ENCODE results near the gene MRPL12. TPM values are rescaled to one million over a fixed set of nuclear protein-coding genes. Genes with fewer than 3 reads are reported as not detected.

The MRPL12 gene
- total and polyA plus RNA-seq, 2 of the 13 experiments (the other 11 are each of a cell fraction or from before 2014, with no cell fraction given) = 39.1 to 94.1 TPM

DNA sequence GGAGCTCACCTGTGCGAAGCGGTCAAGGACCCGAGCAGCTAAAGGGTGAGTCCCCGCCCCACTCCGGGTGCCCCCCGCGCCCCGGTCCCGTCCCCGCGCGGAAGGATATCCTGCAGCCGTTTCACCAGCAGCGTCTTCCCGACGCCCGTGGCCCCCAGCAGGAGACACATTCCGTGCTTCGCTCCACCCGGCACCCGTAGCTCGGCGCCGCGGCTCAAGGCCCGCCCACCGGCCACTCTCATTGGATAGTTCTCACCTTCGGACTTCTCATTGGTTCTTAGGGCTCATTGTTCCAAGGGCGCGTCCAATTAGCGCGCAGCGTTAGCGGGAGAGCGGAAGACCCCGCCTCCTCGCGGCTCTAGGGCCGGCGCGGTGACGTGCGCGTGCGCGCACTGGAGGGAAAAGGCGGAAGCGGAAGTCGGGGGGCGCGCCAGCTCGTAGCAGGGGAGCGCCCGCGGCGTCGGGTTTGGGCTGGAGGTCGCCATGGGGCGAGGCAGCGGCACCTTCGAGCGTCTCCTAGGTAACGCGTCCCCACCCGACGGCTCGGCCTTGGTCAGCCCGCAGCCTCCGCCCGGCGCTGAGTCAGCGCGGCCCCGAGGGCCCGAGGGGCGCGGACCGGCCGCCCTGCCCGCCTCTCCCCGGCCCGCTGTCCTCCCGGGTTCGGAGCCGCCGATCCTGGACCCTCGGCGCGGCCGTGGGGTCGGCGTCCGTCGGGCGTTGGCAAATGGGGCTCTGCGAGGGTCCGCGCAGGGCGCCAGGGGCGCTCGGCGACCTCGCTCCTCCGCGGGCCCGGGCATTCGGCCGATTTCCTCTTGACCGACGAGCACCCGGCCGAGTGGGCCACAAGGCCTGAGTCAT is 19.4 kb upstream of the MRPL12 start, which contains the start of the genes ARL16 and HGS (continued):
- peak; percentile 62 for TF ChIP-seq KAT7 (CRISPR knock-in tag; IDR thresholded peaks at IDR 0.05; ENCODE audit: borderline replicate concordance)
- TF ChIP-seq PCBP2 (optimal IDR thresholded peaks at IDR 0.05; ENCODE audit: low read depth, low read length, poor library complexity, severe bottlenecking) = no peak
- TF ChIP-seq PAF1 (CRISPR knock-in tag; IDR thresholded peaks at IDR 0.05) = no peak
- 0 out of 2 replicates have a peak, but pooled peaks have one; percentile 28 for TF ChIP-seq ZNF251 (CRISPR knock-in tag; IDR thresholded peaks at IDR 0.05)
- TF ChIP-seq CHCHD3 (CRISPR knock-in tag; IDR thresholded peaks at IDR 0.05) = no peak
- TF ChIP-seq NFYB (CRISPR knock-in tag; IDR thresholded peaks at IDR 0.05) = peak; percentile 99
- TF ChIP-seq NCOA2 (CRISPR knock-in tag; IDR thresholded peaks at IDR 0.05) = no peak; the same call in 1 of the 2 replicates
- TF ChIP-seq, protein P1, sequence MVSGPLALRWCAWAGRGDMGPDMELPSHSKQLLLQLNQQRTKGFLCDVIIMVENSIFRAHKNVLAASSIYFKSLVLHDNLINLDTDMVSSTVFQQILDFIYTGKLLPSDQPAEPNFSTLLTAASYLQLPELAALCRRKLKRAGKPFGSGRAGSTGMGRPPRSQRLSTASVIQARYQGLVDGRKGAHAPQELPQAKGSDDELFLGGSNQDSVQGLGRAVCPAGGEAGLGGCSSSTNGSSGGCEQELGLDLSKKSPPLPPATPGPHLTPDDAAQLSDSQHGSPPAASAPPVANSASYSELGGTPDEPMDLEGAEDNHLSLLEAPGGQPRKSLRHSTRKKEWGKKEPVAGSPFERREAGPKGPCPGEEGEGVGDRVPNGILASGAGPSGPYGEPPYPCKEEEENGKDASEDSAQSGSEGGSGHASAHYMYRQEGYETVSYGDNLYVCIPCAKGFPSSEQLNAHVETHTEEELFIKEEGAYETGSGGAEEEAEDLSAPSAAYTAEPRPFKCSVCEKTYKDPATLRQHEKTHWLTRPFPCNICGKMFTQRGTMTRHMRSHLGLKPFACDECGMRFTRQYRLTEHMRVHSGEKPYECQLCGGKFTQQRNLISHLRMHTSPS (CRISPR knock-in tag; IDR thresholded peaks at IDR 0.05; ENCODE audit: low read depth) = no peak
- TF ChIP-seq POGZ (CRISPR knock-in tag; IDR thresholded peaks at IDR 0.05) = peak; percentile 71
- TF ChIP-seq ZSCAN9 (CRISPR knock-in tag; IDR thresholded peaks at IDR 0.05; ENCODE audit: borderline replicate concordance) = no peak; the same call in 1 of the 2 replicates
- TF ChIP-seq IRX3 (CRISPR knock-in tag; IDR thresholded peaks at IDR 0.05; ENCODE audit: borderline replicate concordance, low read depth) = peak; percentile 25; the same call in 1 of the 2 replicates
- TF ChIP-seq, protein P2, sequence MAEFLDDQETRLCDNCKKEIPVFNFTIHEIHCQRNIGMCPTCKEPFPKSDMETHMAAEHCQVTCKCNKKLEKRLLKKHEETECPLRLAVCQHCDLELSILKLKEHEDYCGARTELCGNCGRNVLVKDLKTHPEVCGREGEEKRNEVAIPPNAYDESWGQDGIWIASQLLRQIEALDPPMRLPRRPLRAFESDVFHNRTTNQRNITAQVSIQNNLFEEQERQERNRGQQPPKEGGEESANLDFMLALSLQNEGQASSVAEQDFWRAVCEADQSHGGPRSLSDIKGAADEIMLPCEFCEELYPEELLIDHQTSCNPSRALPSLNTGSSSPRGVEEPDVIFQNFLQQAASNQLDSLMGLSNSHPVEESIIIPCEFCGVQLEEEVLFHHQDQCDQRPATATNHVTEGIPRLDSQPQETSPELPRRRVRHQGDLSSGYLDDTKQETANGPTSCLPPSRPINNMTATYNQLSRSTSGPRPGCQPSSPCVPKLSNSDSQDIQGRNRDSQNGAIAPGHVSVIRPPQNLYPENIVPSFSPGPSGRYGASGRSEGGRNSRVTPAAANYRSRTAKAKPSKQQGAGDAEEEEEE (CRISPR knock-in tag; IDR thresholded peaks at IDR 0.05; ENCODE audit: borderline replicate concordance) = no peak
- no peak for TF ChIP-seq ZKSCAN5 (CRISPR knock-in tag; IDR thresholded peaks at IDR 0.05)
- TF ChIP-seq KLF15 (CRISPR knock-in tag; IDR thresholded peaks at IDR 0.05; ENCODE audit: borderline replicate concordance) = no peak
- no peak for TF ChIP-seq PHB2 (IDR thresholded peaks at IDR 0.05; ENCODE audit: partially characterized antibody)
- TF ChIP-seq ZNF577 (CRISPR knock-in tag; IDR thresholded peaks at IDR 0.05; ENCODE audit: borderline replicate concordance, low read depth) = no peak
- TF ChIP-seq GTF2F1 (IDR thresholded peaks at IDR 0.05; ENCODE audit: low read length) = no peak
- TF ChIP-seq, protein P3, sequence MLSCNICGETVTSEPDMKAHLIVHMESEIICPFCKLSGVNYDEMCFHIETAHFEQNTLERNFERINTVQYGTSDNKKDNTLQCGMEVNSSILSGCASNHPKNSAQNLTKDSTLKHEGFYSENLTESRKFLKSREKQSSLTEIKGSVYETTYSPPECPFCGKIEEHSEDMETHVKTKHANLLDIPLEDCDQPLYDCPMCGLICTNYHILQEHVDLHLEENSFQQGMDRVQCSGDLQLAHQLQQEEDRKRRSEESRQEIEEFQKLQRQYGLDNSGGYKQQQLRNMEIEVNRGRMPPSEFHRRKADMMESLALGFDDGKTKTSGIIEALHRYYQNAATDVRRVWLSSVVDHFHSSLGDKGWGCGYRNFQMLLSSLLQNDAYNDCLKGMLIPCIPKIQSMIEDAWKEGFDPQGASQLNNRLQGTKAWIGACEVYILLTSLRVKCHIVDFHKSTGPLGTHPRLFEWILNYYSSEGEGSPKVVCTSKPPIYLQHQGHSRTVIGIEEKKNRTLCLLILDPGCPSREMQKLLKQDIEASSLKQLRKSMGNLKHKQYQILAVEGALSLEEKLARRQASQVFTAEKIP (CRISPR knock-in tag; IDR thresholded peaks at IDR 0.05; ENCODE audit: borderline replicate concordance) = no peak
- TF ChIP-seq, protein P4, sequence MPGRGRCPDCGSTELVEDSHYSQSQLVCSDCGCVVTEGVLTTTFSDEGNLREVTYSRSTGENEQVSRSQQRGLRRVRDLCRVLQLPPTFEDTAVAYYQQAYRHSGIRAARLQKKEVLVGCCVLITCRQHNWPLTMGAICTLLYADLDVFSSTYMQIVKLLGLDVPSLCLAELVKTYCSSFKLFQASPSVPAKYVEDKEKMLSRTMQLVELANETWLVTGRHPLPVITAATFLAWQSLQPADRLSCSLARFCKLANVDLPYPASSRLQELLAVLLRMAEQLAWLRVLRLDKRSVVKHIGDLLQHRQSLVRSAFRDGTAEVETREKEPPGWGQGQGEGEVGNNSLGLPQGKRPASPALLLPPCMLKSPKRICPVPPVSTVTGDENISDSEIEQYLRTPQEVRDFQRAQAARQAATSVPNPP (CRISPR knock-in tag; IDR thresholded peaks at IDR 0.05) = no peak
- peak; percentile 47; the same call in 1 of the 2 replicates for TF ChIP-seq KLF12 (CRISPR knock-in tag; IDR thresholded peaks at IDR 0.05; ENCODE audit: borderline replicate concordance)
- TF ChIP-seq ZNF207 (IDR thresholded peaks at IDR 0.05; ENCODE audit: borderline replicate concordance) = no peak
- TF ChIP-seq ZNF768 (CRISPR knock-in tag; IDR thresholded peaks at IDR 0.05) = peak; percentile 64

Measured in HepG2 (cell line).